Neural cell (in vitro differentiated cells): ENCODE measurements around the gene PDE1C.

Source experiments
- EP300 ChIP-seq: fragments of 450-650 bp; conservative IDR thresholded peaks from 2 replicates; pipeline ENCODE4 v1.6.1; 2014; ENCODE audit warnings: antibody characterized with exemption, mild to moderate bottlenecking, moderate library complexity; ENCODE audit not compliant: poor library complexity, severe bottlenecking
- EZH2 ChIP-seq: fragments of 200-600, 300-800 bp; shearing (Covaris generic), sonication (generic); IDR thresholded peaks from 2 replicates; pipeline ENCODE4 v1.6.1; 2014; ENCODE audit warnings: antibody characterized with exemption, low read length, borderline replicate concordance, mild to moderate bottlenecking; ENCODE audit not compliant: insufficient read depth, poor library complexity, severe bottlenecking
- MXI1 ChIP-seq: fragments of 450-650 bp; conservative IDR thresholded peaks from 2 replicates; pipeline ENCODE4 v1.6.1; 2014; ENCODE audit warnings: antibody characterized with exemption, mild to moderate bottlenecking; ENCODE audit not compliant: poor library complexity, severe bottlenecking
- POLR2AphosphoS5 ChIP-seq: IDR thresholded peaks from 2 replicates; pipeline ENCODE4 v1.6.1; 2012
- RAD21 ChIP-seq: fragments of 450-650 bp; conservative IDR thresholded peaks from 2 replicates; pipeline ENCODE4 v1.6.1; 2014; ENCODE audit warnings: antibody characterized with exemption, mild to moderate bottlenecking, moderate library complexity
- REST ChIP-seq: IDR thresholded peaks from 2 replicates; pipeline ENCODE4 v1.6.1; 2012; ENCODE audit warnings: borderline replicate concordance
- TAF1 ChIP-seq: IDR thresholded peaks from 2 replicates; pipeline ENCODE4 v1.6.1; 2012; ENCODE audit warnings: low read depth
- TF ChIP-seq, protein P1 (sequence below): fragments of 450-650 bp; IDR thresholded peaks from 2 replicates; pipeline ENCODE4 v1.5.1; 2014; ENCODE audit warnings: antibody characterized with exemption, mild to moderate bottlenecking, moderate library complexity; ENCODE audit not compliant: poor library complexity, severe bottlenecking

DNA sequence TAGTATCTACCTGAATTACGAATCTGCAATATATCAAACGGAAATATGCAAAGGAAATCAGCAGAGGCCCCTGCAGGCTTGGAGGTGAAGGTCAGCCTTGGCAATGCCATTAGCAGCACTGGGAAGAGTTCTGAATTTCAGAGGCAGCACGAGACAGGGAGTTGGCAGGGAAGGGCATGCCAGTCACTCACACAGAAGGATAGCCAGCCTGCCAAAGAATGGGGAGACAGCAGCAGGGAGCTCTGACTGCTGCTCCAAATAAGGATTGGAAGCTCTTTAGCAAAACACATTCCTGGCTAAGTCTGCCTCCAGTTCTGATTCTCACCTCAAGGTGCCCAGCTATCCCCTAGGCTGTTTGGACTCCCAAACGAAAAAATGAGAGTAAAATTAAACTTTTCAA is 188.0 kb downstream of the PDE1C start:
- TF ChIP-seq EZH2, result no peak
- TF ChIP-seq, protein P1, sequence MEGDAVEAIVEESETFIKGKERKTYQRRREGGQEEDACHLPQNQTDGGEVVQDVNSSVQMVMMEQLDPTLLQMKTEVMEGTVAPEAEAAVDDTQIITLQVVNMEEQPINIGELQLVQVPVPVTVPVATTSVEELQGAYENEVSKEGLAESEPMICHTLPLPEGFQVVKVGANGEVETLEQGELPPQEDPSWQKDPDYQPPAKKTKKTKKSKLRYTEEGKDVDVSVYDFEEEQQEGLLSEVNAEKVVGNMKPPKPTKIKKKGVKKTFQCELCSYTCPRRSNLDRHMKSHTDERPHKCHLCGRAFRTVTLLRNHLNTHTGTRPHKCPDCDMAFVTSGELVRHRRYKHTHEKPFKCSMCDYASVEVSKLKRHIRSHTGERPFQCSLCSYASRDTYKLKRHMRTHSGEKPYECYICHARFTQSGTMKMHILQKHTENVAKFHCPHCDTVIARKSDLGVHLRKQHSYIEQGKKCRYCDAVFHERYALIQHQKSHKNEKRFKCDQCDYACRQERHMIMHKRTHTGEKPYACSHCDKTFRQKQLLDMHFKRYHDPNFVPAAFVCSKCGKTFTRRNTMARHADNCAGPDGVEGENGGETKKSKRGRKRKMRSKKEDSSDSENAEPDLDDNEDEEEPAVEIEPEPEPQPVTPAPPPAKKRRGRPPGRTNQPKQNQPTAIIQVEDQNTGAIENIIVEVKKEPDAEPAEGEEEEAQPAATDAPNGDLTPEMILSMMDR, result no peak
- TF ChIP-seq TAF1, result no peak
- no peak for TF ChIP-seq POLR2AphosphoS5
- no peak for TF ChIP-seq REST
- TF ChIP-seq MXI1, result no peak
- TF ChIP-seq EP300, result no peak
- no peak for TF ChIP-seq RAD21
